CD4-positive, alpha-beta T cell treated with Interleukin-12 subunit alpha and Interleukin-12 subunit beta, for 1 hour (primary cell): ENCODE measurements around the gene GON4L.
A peak's percentile ranks its signal among the peaks of the same experiment; 100 is the strongest.
"Not testable (repeated sequence)": the region's sequence is repeated elsewhere in the genome, so short reads cannot be mapped to it uniquely, and the experiment has no call there.

Source experiments
- DNase-seq: peaks from one replicate; pipeline ENCODE4 v3.0.0-alpha.2; 2020

Gene GON4L

DNA sequence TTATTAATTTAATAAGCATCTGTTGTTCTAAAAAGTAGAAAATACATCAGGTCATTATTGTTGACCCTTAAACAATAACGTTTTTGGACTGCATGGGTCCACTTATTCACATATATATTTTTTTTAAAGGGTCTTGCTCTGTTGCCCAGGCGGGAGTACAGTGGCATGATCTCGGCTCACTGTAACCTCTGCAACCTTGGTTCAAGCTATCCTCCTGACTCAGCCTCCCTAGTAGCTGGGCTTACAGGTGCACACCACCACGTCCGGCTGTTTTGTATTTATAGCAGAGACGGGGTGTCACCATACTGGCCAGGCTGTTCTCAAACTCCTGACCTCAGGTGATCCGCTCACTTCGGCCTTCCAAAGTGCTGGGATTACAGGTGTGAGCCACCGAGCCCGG, 115.1 kb downstream of the GON4L start:
- no peak for DNase-seq

DNA sequence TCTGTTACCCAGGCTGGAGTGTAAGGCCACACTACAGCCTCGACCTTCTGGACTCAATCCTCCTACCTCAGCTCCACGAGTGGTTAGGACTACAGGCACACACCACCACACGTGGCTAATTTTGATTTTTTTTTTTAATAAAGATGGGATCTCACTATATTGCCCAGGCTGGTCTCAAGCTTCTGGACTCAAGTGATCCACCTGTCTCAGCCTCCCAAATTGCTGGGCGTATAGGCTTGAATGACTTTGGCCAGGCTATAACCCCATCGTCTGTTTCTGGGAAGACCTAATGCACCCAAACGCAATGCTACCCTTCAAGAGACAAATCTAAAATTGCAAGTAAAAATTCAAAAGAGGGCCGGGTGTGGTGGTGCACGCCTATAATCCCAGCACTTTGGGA, 116.0 kb downstream of the GON4L start:
- no peak for DNase-seq

- peak; percentile 48 for DNase-seq
Observed at GRCh38 chr1:155729031-155729898, 127.7 kb downstream of the GON4L start.

DNA sequence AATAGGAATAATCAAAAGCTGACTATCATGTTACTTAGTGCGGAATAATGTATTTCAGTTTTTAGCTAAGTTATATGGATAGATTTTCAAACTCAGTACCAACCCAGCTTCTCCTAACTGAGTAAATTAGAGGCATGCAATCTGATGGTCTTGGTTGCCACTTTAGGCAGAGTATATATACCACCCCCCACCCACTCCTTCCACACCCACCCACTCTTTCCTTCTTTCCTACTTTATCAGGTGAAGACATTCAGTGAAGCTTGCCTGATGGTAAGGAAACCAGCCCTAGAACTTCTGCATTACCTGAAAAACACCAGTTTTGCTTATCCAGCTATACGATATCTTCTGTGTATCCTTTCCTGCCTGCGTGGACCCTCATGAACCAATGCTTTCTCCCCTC, 131.9 kb downstream of the GON4L start:
- no peak for DNase-seq

DNA sequence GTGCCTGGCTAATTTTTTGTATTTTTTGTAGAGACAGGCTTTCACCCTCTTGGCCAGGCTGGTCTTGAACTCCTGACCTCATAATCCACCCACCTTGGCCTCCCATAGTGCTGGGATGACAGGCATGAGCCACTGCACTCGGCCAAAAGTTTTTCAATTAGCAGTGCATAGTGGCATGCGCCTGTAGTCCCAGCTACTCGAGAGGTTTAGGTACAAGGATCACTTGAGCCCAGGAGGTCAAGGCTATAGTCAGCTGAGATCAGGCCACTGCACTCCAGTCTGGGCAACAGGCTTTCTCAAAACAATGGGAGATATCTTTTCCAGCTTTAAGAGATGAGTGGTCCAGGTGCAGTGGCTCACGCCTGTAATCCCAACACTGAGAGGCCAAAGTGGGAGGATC, 137.3 kb downstream of the GON4L start:
- DNase-seq = no peak

- not testable (repeated sequence) for DNase-seq
Observed at GRCh38 chr1:155718524-155719115, 138.4 kb downstream of the GON4L start.

GRCh38 chr1:155717041-155717440, 140.0 kb downstream of the GON4L start:
- no peak for DNase-seq

DNA sequence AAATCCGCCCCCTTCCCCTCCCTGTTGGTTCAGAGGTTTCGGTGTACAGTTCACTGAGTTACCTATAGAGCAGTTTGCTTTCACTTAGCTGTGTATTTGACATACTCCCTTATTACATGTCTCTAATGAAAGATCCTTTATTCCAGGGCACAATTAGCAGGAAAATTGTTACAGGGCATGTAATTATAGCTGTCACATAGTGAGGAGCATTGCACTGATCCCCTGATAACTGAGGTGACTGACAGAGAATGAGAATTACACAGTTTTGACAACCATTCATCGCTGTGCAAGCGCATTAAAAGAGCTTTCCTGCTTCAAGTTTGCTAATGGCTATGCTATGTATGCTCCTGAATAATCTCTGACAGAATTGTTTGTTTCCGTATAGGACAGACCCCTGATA, 141.2 kb downstream of the GON4L start:
- no peak for DNase-seq

DNA sequence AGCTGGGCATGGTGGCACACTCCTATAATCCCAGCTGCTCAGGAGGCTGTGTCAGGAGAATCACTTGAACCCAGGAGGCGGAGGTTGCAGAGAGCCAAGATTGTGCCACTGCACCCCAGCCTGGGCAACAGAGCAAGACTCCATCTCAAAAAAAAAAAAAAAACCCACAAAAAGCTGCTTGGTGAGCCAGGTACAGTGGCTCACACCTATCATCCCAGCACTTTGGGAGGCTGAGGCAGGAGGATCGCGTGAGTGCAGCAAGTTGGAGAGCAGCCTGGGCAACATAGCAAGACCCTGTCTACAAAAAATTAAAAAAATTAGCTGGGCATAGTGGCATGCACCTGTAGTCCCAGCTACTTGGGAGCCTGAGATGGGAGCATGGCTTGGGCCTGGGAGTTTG, 142.0 kb downstream of the GON4L start:
- not testable (repeated sequence) for DNase-seq

GRCh38 chr1:155713075-155713474, 143.9 kb downstream of the GON4L start:
- no peak for DNase-seq

DNA sequence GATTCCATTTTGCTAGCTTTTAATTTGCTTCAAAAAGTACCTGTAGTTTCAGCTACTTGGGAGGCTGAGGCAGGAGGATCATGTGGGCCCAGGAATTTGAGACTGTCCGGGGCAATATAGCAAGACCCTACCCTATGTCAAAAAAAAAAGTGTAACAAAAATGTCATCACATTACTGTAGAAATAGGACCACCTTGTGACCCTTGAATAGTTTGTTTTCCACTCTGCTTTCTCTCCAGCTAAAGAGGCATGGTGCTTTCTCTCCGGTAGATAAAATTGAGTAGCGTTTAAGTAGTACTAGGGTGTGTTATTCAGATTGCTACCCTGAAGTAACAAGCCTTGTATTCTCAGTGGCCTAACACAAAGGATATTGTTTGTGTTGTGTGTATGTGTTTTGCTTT, 144.4 kb downstream of the GON4L start:
- DNase-seq = not testable (repeated sequence)

DNA sequence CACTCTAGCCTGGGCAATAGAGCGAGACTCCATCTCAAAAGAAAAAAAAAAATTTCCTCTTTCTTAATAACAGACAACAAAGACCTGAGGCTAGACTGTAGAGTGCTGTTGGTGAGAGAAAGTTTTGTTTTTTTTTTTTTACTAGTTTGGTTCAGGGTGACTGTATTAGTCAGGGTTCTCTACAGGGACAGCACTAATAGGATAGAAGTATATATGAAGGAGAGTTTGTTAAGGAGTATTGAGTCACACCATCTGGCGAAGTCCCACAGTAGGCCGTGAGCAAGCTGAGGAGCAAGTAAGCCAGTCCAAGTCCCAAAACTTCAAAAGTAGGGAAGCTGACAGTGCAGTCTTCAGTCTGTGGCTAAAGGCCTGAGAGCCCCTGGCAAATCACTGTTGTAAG, 145.6 kb downstream of the GON4L start:
- DNase-seq = not testable (repeated sequence)

DNA sequence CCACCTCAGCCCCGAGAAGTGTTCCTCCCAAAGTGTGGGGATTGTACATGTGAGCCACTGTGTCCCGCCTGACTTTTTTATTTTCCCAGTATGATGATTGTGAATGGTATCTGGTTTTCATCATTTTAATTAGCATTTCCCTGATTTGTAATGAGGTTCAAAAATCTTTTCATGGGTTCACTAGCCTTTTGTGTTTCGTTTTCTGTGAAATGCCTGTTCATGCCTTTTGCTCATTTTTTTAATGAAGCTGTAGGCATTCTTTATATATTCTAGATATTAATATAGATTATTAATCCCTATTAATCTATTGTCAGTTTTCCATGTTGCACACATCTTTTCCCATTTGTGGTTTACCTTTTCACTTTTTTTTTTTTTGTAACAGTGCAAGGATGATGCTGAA, 147.6 kb downstream of the GON4L start:
- no peak for DNase-seq

- DNase-seq = no peak
Observed at GRCh38 chr1:155706139-155706538, 150.9 kb downstream of the GON4L start.

DNA sequence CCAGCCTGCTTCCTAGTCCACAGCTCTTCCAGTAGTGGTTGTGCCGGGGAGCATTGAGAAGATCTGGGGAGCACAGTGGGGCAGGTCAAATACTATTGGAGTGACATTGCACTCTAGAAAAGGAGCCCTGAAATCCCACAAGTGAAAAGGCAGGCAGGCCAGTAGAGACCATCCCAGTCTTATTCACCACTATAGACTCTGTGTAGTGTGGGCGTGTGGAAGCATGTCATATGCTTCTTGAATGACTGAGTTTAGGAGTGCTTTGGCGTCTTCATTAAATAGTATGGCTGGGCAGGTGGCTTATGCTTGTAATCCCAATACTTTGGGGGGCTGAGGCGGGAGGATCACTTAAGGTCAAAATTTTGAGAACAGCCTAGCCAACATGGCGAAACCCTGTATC, 152.6 kb downstream of the GON4L start:
- DNase-seq = not testable (repeated sequence)

DNA sequence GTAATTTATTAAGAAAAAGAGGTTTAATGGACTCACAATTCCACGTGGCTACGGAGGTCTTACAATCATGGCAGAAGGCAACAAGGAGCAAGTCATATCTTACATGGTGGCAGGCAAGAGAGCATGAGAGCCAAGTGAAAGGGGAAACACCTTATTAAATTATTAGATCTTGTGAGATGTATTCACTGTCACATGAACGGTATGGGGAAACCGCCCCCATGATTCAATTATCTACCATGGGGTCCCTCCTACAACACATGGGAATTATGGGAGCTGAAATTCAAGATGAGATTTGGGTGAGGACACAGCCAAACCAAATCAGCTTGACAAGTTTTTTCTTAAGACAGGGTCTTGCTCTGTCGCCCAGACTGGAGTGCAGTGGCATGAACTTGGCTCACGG, 153.8 kb downstream of the GON4L start:
- DNase-seq = no peak

DNA sequence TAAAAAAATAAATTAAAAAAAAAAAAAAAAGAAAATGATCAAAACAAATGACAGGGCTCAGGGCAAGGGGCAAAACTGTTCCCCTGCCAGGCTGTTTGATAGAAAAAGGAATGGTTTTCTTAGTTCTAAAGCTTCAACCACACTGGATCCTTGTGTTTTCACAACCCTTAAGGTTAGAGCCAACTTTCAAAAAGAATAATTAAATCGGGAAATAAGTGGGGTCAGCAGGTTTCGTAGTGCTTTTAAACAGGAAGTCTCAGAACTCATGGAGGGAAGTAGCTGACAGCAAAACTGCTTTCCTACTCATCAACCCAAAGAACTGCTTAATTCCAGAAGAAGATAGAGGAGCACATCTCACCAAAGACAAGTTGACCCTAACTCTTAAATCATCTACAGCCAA, 155.3 kb downstream of the GON4L start:
- not testable (repeated sequence) for DNase-seq
